OCI-LY7 (cell line): ENCODE measurements around the gene CEP170.

ENCODE experiments used
- EZH2phosphoT487 ChIP-seq: fragments of 200-600 bp; sonication (generic); IDR thresholded peaks from 2 replicates; pipeline ENCODE4 v1.6.1; 2018; ENCODE audit warnings: low read depth, borderline replicate concordance, mild to moderate bottlenecking, mixed run types, antibody characterized with exemption, low read length, moderate library complexity, mixed read lengths
- TF ChIP-seq, protein P1 (sequence below): fragments of 200-600 bp; sonication (generic); conservative IDR thresholded peaks from 2 replicates; pipeline ENCODE4 v1.5.1; 2014; ENCODE audit warnings: mild to moderate bottlenecking, antibody characterized with exemption, low read length, moderate library complexity, mixed read lengths

DNA sequence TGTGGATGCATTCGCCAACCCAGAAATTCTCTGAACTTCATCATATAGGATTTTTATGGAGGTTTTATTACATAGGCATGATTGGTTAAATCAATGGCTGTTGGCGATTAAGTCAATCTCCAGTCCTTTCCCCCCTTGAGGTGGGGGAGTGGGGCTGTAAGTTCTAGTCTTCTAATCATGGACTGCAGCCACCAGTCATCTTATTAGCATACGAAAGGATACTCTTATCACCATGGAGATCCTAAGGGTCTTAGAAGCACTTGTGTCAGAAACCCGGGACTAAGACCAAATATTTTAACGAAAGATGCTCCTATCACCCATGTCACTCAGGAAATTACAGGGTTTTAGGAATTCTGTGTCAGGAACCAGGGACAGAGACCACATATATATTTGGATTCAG, 37.0 kb upstream of the CEP170 start:
- TF ChIP-seq, protein P1, sequence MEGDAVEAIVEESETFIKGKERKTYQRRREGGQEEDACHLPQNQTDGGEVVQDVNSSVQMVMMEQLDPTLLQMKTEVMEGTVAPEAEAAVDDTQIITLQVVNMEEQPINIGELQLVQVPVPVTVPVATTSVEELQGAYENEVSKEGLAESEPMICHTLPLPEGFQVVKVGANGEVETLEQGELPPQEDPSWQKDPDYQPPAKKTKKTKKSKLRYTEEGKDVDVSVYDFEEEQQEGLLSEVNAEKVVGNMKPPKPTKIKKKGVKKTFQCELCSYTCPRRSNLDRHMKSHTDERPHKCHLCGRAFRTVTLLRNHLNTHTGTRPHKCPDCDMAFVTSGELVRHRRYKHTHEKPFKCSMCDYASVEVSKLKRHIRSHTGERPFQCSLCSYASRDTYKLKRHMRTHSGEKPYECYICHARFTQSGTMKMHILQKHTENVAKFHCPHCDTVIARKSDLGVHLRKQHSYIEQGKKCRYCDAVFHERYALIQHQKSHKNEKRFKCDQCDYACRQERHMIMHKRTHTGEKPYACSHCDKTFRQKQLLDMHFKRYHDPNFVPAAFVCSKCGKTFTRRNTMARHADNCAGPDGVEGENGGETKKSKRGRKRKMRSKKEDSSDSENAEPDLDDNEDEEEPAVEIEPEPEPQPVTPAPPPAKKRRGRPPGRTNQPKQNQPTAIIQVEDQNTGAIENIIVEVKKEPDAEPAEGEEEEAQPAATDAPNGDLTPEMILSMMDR, result no peak
- TF ChIP-seq EZH2phosphoT487, result no peak
